Smooth muscle cell (in vitro differentiated cells): ENCODE measurements around the gene ANKFN1. TPM values are rescaled to one million over a fixed set of nuclear protein-coding genes. Genes with fewer than 3 reads are reported as not detected.

Experiments used
- DNase-seq: peaks from one replicate; lab custom pipeline; 2025; ENCODE audit not compliant: unreplicated experiment; lab: John Stamatoyannopoulos, UW
- H2AFZ ChIP-seq: fragments of 200-600 bp; sonication (generic); 2 replicates; pipeline ENCODE4 v1.6.0; 2016; ENCODE audit warnings: antibody characterized with exemption, low read depth, mild to moderate bottlenecking
- H3F3A ChIP-seq: fragments of 200-600 bp; sonication (generic); 2 replicates; pipeline ENCODE4 v1.6.0; 2017; ENCODE audit warnings: antibody characterized with exemption, low read depth
- H3K27ac ChIP-seq: fragments of 200-600 bp; sonication (generic); 2 replicates; pipeline ENCODE4 v1.5.1; 2016; ENCODE audit warnings: low read depth, mild to moderate bottlenecking
- H3K27me3 ChIP-seq: fragments of 200-600 bp; sonication (generic); 2 replicates; pipeline ENCODE4 v1.6.1; 2016; ENCODE audit warnings: low read depth, mild to moderate bottlenecking
- H3K36me3 ChIP-seq: fragments of 200-600 bp; sonication (generic); 2 replicates; pipeline ENCODE4 v1.5.1; 2016; ENCODE audit warnings: low read depth
- H3K4me1 ChIP-seq: fragments of 200-600 bp; sonication (generic); 2 replicates; pipeline ENCODE4 v1.5.1; 2016; ENCODE audit warnings: low read depth
- H3K4me2 ChIP-seq: fragments of 200-600 bp; sonication (generic); 2 replicates; pipeline ENCODE4 v1.6.0; 2016; ENCODE audit warnings: mild to moderate bottlenecking
- H3K4me3 ChIP-seq: fragments of 200-600 bp; sonication (generic); 2 replicates; pipeline ENCODE4 v1.5.1; 2016; ENCODE audit warnings: mild to moderate bottlenecking
- H3K79me2 ChIP-seq: fragments of 200-600 bp; sonication (generic); 2 replicates; pipeline ENCODE4 v1.6.0; 2016; ENCODE audit warnings: low read depth, mild to moderate bottlenecking
- H3K9ac ChIP-seq: fragments of 200-600 bp; sonication (generic); 2 replicates; pipeline ENCODE4 v1.6.0; 2016; ENCODE audit warnings: low read depth
- H3K9me3 ChIP-seq: fragments of 200-600 bp; sonication (generic); replicated peaks from 2 replicates; pipeline ENCODE4 v1.5.1; 2016; ENCODE audit warnings: low read depth
- H4K20me1 ChIP-seq: fragments of 200-600 bp; sonication (generic); 2 replicates; pipeline ENCODE4 v1.6.0; 2016; ENCODE audit warnings: low read depth
- WGBS: methylation state at CpG from one replicate; pipeline ENCODE4 v1.1.7; 2016; ENCODE audit warnings: low lambda C conversion rate; 5-methylcytosine and 5-hydroxymethylcytosine counted together
- polyA plus RNA-seq: library from polyadenylated mRNA; unstranded; fragments of >200 nt; fragmentation: Nextera tagmentation; extraction: Ambion mirVana; gene quantifications from 2 replicates; pipeline ENCODE4 v1.2.1, GENCODE V29; 2016
- total RNA-seq: library from RNA; depleted of rRNA; stranded (reverse); fragments of >200 nt; gene quantifications from 2 replicates; pipeline ENCODE4 v1.2.3, GENCODE V29; 2014
- TF ChIP-seq, protein P1 (sequence below): fragments of 200-600 bp; sonication (generic); IDR thresholded peaks from 2 replicates; pipeline ENCODE4 v1.5.1; 2017; ENCODE audit warnings: borderline replicate concordance, mild to moderate bottlenecking, antibody characterized with exemption; ENCODE audit not compliant: insufficient read depth, poor library complexity, severe bottlenecking

The ANKFN1 gene
- total and polyA plus RNA-seq, 2 experiments from 2014 or later: 0.24 to 0.45 TPM

DNA sequence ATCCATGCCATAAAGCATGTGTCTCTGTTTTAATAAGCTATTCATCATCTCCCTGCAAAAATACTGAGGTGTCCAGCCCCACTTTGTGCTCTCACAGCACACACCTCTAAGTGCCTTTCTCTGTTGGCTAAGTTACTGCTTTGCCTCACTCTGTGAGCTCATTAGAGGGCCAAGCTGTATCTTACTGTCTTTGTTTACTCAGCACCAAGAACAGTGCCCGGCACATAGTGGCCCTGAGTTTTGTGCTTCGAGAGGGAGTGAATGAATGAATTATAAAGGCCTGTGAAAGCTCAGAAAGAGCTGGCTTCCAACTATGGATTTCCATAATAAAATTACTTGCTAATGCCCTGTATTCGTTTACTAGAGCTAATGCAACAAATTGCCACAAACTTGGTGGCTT is 390.0 kb downstream of the ANKFN1 start:
- H3K27me3 ChIP-seq: no peaks in the 10 kb centered on the region
- H3K36me3 ChIP-seq: no peaks in the 10 kb centered on the region
- no peaks in the 10 kb centered on the region for H4K20me1 ChIP-seq
- no peak for DNase-seq
- no peaks in the 10 kb centered on the region for H3K79me2 ChIP-seq
- TF ChIP-seq, protein P1, sequence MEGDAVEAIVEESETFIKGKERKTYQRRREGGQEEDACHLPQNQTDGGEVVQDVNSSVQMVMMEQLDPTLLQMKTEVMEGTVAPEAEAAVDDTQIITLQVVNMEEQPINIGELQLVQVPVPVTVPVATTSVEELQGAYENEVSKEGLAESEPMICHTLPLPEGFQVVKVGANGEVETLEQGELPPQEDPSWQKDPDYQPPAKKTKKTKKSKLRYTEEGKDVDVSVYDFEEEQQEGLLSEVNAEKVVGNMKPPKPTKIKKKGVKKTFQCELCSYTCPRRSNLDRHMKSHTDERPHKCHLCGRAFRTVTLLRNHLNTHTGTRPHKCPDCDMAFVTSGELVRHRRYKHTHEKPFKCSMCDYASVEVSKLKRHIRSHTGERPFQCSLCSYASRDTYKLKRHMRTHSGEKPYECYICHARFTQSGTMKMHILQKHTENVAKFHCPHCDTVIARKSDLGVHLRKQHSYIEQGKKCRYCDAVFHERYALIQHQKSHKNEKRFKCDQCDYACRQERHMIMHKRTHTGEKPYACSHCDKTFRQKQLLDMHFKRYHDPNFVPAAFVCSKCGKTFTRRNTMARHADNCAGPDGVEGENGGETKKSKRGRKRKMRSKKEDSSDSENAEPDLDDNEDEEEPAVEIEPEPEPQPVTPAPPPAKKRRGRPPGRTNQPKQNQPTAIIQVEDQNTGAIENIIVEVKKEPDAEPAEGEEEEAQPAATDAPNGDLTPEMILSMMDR: no peak
- H3K4me1 ChIP-seq: no peaks in the 10 kb centered on the region
- no peaks in the 10 kb centered on the region for H3F3A ChIP-seq
- no peak overlapping the region for H3K9ac ChIP-seq
- WGBS: 37% methylated on average over 3 of the region's 3 CpGs
- no peak overlapping the region for H3K4me3 ChIP-seq
- no peak overlapping the region for H3K4me2 ChIP-seq
- no peak overlapping the region for H3K27ac ChIP-seq
- no peak overlapping the region for H2AFZ ChIP-seq
- H3K9me3 ChIP-seq: no peaks in the 10 kb centered on the region

GRCh38 chr17:56545106-56545505 is 391.8 kb downstream of the ANKFN1 start:
- TF ChIP-seq, protein P1: no peak
- H3K9me3 ChIP-seq: no peaks in the 10 kb centered on the region
- no peak overlapping the region for H2AFZ ChIP-seq
- no peaks in the 10 kb centered on the region for H3K36me3 ChIP-seq
- H3K79me2 ChIP-seq: no peaks in the 10 kb centered on the region
- H3K9ac ChIP-seq: no peak overlapping the region
- no peaks in the 10 kb centered on the region for H3K27me3 ChIP-seq
- no peaks in the 10 kb centered on the region for H4K20me1 ChIP-seq
- H3K4me1 ChIP-seq: no peaks in the 10 kb centered on the region
- no peak for DNase-seq
- no peaks in the 10 kb centered on the region for H3F3A ChIP-seq
- no peak overlapping the region for H3K4me2 ChIP-seq
- H3K4me3 ChIP-seq: no peak overlapping the region
- H3K27ac ChIP-seq: no peak overlapping the region
- 87% methylated on average over 2 of the region's 2 CpGs for WGBS

DNA sequence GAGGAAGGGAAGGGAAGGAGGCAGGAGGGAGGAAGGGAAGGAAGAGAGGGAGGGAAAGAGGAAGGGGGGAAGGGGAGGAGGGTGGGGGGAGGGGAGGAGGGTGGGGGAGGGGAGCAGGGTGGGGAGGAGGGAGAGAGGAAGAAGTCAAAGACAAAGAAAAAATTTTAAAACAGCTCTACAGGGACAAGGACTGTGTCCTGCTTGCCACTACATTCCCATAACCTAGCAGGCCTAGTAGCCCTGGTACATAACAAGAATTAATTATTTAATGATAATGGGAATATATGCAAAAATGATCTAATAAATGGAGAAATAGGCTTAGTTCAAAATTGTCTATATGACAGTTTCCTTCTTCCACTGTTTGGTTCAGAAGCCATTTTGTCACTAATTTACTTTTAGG is 392.7 kb downstream of the ANKFN1 start:
- no peak overlapping the region for H2AFZ ChIP-seq
- H3K27ac ChIP-seq: no peak overlapping the region
- DNase-seq: no peak
- TF ChIP-seq, protein P1: no peak
- H3K4me3 ChIP-seq: no peak overlapping the region
- no peaks in the 10 kb centered on the region for H3K27me3 ChIP-seq
- H4K20me1 ChIP-seq: no peaks in the 10 kb centered on the region
- H3K9me3 ChIP-seq: no peaks in the 10 kb centered on the region
- no peaks in the 10 kb centered on the region for H3K36me3 ChIP-seq
- H3K9ac ChIP-seq: no peak overlapping the region
- no peaks in the 10 kb centered on the region for H3K79me2 ChIP-seq
- no peaks in the 10 kb centered on the region for H3F3A ChIP-seq
- H3K4me2 ChIP-seq: no peak overlapping the region
- no peaks in the 10 kb centered on the region for H3K4me1 ChIP-seq

- Histone ChIP-seq H3K4me3 (no peak overlapping the region), H4K20me1 (no peaks in the 10 kb centered on the region), H3K36me3 (no peaks in the 10 kb centered on the region), H3K4me1 (no peaks in the 10 kb centered on the region), H2AFZ (no peak overlapping the region), H3K4me2 (no peak overlapping the region), H3F3A (no peaks in the 10 kb centered on the region), H3K9me3 (no peaks in the 10 kb centered on the region), H3K9ac (no peak overlapping the region), H3K27me3 (no peaks in the 10 kb centered on the region), H3K27ac (no peak overlapping the region), H3K79me2 (no peaks in the 10 kb centered on the region)
- 96% methylated on average over 4 of the region's 4 CpGs for WGBS
- TF ChIP-seq, protein P1: no peak
- no peak for DNase-seq
Measured at GRCh38 chr17:56548661-56549060, 395.4 kb downstream of the ANKFN1 start.
